GM19043 (cell line): Measurements from ENCODE around the gene EIF3L.

Experiments used
- ATAC-seq: cut with Tn5 transposase; IDR thresholded peaks from one replicate; pipeline ENCODE4 v1.9.1; 2021; ENCODE audit warnings: low read depth; ENCODE audit not compliant: unreplicated experiment

Gene EIF3L

GRCh38 chr22:37904572-37905533, 55.6 kb downstream of the EIF3L start:
- ATAC-seq, result no peak

GRCh38 chr22:37905534-37906363, 56.5 kb downstream of the EIF3L start, which contains the start of gene MICALL1:
Gene MICALL1 (plus strand): TSS chr22:37906297. CDS start chr22:37906423, 126 bp downstream.
- ATAC-seq, result peak; percentile 76

DNA sequence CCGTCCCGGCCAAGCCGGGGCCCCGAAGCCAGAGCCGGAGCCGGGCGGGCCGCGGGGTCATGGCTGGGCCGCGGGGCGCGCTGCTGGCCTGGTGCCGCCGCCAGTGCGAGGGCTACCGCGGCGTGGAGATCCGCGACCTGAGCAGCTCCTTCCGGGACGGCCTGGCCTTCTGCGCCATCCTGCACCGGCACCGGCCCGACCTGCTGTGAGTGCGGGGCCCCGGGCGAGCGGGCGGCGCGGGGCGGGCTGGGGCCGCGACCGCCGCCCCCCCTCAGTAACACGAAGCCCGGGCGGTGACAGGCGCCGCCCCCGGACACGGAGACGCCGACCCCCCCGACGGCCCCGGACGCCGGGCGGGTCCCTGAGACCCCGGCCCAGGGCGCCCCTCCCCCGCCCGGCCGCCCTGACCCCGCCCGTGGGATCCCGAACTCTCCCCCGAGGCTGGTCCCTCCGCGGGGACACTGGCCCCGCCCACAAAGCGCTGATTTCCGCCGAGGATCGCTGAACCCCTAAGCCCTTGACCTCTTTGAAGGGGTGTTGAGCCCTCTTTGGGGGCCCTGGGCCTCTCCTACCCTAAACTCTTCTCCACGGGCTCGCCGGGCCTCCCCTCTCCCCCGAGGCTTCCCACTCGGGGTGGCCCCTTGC, 57.3 kb downstream of the EIF3L start:
- ATAC-seq, result peak; percentile 31

- ATAC-seq, result no peak
Observed at GRCh38 chr22:37907036-37907954, 58.1 kb downstream of the EIF3L start.

DNA sequence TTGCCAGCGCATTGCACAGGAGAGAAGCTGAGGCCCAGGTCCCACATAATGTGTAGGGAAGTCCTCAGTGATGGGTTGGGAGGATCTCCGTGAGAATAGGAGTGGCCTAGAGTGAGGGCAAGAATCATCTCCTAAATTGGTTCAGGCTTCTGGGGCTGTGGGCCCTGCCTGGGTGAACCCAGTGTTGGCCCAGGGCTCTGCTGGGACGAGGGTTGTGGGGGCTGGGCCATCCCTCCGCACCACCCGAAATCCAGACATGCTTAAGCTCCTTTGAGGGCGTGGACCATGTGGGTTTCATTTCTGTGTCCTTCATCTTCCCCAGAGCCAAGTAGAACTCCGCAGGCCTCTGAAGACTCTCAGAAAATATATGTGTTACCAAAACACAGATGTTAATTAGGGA, 60.5 kb downstream of the EIF3L start:
- no peak for ATAC-seq

DNA sequence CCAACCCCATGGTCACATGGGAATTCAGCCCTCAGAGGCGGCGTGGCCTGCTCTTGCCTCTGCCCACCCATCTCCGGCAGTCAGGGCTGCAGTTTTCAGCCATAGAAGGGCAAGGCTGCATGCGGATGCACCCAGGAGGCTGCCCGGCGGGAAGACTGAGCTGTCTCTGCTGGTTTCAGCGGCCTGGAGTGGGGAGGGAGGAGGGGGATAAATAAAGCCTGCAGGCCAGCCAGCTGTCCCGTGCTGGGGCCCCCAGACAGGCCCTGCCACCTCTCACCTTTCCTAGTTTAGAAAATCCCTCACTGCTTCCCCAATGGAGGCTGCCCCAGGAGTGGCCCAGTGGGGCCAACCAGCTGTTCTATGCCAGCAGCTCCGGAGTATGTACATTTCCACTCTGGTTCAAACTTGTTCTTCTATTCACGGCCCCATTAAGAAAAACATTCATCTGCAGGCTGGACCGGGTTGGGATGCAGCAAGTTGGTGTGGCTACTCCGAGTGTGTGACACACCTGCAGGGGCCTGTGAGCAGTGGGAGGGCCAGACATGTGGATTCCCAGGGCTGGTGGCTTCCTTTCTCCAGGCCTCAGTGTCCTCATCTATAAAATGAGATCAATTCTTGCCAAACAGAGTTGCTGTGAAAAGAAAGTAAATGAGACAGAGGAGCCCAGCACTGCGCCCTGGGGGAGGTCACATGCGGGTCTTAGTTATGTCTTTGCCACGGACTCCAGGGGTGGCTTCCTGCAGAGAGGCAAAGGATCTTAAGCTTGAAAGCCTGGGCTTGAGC, 61.9 kb downstream of the EIF3L start:
- no peak for ATAC-seq

DNA sequence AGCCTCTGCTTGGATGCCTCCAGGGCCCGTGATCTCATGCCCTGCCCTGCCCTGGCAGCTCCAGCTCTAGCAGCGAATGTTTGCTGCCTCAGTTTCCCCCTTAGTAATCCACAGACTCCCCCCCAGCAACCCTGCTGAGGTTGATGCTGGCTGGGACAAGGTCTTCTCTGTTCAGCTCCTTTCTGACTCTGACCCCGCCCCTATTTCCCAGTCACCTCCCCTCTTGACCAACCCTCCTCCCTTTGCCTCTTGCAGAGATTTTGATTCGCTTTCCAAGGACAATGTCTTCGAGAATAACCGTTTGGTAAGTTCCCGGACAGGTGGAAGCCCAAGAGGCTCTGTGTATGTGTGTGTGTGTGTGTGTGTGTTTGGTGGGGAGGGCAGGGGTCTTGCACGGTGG, 62.5 kb downstream of the EIF3L start:
- ATAC-seq, result no peak

DNA sequence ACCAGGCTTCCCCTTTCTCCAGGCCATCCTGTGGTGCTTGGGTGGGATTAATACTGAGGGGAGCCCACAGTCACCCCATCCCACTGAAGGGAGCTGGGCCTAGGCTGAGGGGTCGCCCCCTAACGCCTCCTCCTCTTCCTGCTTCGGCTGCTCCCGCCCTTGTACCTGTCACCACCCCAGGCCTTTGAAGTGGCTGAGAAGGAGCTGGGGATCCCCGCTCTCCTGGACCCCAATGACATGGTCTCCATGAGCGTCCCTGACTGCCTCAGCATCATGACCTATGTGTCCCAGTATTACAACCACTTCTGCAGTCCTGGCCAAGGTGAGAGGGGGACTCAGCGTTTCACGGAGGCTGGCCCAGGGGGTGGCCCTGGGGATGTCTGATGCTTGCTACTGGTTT, 63.0 kb downstream of the EIF3L start:
- no peak for ATAC-seq

- no peak for ATAC-seq
Observed at GRCh38 chr22:37913233-37913721, 64.1 kb downstream of the EIF3L start.

DNA sequence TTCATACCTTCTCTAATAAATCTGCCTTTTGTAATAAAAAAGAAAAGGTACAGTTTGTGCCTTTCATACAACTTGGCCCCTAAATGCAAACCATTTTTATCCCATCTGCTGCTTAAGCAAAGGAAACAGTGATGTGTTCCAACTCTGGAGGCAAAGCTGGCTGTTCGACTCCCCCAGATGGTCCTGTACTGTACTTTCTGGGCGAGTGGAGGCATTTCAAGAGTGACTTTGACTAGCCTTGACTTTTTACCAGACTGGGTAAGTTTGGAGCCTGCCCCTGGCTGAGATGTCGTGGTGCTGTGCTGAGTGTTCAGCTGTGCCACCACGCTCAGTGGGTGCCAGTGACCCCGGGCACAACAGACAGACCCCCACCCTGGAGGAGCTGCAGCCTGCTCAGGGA, 67.1 kb downstream of the EIF3L start:
- ATAC-seq, result no peak

DNA sequence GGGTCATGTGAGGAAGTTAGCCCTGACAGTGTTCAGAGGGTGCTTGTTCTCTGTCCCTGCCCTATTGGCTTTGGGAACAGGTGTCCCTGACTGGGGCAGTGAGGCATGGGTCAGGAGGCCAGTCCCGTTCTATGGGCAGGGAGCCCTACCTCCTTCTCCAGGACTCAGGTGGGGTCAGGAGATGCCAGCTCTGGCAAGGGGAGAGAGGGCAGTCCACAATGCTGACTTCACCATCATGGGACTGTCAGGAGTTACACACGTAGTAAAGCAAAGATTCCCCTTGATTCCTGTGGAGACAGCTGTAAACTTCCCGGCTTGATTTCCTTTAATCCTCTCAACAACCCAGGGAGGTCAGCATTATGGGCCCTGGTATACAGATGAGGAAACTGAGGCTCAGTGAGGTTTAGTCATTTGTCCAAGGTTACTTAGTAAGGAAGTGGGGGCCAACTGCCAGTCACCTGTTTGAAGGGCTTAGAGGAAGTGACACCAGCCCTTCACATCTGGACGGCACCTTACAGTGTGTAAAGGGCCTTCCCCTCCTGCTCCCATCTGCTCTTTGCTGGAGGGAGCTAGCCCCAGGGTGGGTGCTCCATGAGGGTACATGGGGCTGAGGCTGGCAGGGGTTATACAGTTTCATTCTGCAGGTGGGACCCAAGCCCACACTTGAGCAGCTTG, 68.8 kb downstream of the EIF3L start:
- no peak for ATAC-seq

- no peak for ATAC-seq
Observed at GRCh38 chr22:37918580-37919270, 69.5 kb downstream of the EIF3L start.

DNA sequence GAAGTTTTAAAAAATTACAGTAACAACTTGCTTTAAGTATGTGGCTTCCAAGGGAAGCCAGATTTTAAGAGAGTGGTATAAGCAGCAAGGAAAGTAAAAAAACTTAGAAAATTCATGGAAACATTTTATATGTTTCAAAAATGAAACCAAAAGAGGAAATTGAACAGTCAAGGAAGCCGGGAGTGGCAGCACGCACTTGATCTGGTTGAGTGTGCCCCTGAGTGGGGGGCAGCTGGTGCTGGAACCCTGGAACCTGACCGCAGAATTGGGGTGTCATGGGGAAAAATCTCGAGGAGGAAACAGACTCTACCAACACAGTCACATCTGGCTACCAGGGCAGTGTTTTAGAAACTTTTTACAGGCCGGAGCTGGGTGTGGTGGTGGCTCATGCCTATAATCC, 70.9 kb downstream of the EIF3L start:
- no peak for ATAC-seq

- no peak for ATAC-seq
Observed at GRCh38 chr22:37922191-37922590, 73.0 kb downstream of the EIF3L start.

- ATAC-seq, result no peak
Observed at GRCh38 chr22:37923927-37924326, 74.7 kb downstream of the EIF3L start.

- ATAC-seq, result no peak
Observed at GRCh38 chr22:37924386-37925065, 75.3 kb downstream of the EIF3L start.

GRCh38 chr22:37925330-37925729, 76.1 kb downstream of the EIF3L start:
- ATAC-seq, result no peak
